Stimulated activated CD8-positive, alpha-beta memory T cell treated with anti-CD3 and anti-CD28 coated beads, Interleukin-7, amount 100 ng/mL, for 48 hours (primary cell): ENCODE results near the gene DCLRE1B.

ENCODE experiments used
- DNase-seq, 2 donors: peaks; one replicate each; pipeline ENCODE4 v3.0.0-alpha.2; 2020; ENCODE audit warnings: low read depth in 1 of 2; ENCODE audit errors: extremely low read depth in 1 of 2

The DCLRE1B gene

DNA sequence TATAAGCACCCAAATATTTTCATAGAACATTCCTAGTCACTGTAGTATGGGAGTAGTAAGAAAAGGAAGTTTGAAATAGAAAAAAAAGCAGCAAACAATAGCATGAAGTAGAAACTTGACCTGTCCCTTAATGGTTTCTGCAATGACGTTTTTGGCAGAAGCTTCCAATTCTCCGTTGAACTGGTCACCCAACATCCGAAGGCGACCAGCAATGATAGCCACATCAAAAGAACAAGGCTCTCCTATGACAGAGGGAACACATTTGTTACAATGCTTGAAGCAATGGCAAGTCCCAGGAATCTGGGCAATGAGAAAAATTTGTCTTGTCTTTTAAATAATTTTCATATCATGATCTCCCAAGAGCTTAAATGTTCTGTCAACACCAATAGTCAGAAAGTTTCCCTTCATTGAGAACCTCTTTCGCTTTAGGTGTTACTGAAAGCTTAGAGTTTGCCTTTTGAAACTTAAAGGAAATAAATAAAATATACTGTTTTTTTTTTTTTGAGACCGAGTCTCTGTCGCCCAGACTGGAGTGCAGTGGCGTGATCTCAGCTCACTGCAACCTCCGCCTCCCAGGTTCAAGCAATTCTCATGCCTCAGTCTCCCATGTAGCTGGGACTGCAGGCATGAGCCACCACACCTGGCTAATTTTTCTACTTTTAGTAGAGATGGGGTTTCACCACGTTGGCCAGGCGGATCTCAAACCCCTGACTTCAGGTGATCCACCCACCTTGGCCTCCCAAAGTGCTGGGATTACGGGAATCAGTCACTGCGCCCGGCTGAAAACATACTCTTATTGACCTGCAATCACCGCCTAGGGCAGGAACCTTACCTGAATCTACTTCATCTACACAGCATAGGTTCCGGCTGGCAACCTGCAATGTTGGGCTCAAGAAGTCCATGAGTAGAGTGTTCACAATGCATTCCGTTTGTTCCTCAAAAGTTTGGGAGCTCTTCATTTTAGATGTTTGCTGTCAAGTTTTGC lies 18.4 kb upstream of the DCLRE1B start:
- no peak for DNase-seq

- no peak for DNase-seq
These were observed 17.5 kb upstream of the DCLRE1B start, which contains the start of gene BCL2L15 for GRCh38 chr1:113887402-113888175. BCL2L15 (minus strand) TSS chr1:113887581; CDS start chr1:113887375, 206 bp downstream.

GRCh38 chr1:113890816-113891215 lies 14.3 kb upstream of the DCLRE1B start:
- DNase-seq, result no peak

DNA sequence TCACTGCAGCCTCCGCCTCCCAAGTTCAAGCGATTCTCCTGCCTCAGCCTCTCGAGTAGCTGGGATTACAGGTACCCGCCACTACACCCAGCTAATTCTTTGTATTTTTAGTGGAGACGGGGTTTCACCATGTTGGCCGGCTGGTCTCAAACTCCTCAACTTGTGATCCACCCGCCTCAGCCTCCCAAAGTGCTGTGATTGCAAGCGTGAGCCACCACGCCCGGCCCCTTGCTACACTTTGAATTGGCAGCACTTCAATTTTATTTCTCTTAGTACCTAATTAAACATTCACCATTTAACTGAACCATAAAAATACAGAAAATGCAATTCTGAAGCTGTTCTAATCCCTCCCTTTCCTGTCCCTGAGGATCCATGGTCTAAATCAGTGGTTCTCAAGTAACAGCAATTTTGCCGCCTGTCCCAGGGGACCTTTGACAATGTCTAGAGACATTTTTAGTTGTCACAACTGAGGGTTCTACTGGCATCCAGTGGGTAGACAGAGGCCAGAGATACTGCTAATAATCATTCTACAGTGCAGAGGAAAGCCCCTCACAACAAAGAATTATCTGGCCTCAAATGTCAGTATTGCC lies 13.4 kb upstream of the DCLRE1B start:
- DNase-seq, result no peak

- DNase-seq, result no peak
These were observed 11.9 kb upstream of the DCLRE1B start for GRCh38 chr1:113893267-113893666.

DNA sequence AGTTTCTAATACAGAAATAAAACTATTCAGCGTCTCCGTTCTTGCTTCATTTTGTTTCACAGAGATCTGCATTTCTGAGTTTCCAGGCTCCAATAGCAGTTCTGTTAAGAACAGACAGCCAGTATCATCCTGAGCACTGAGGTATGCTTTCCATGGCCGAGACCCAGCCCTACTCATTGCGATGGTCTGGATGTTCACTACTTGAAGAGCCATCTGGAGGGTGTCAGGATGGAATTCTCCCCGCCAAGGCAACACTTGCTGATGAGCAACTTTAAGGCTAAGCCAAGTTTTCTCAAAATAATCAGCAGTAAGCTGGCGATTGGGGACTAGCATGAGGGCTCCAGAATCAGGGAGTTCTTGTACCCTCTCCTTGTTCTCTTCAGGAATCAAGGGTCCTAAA lies 10.0 kb upstream of the DCLRE1B start:
- DNase-seq, result no peak

- DNase-seq, result no peak
These were observed 9.2 kb upstream of the DCLRE1B start for GRCh38 chr1:113895961-113896360.

DNA sequence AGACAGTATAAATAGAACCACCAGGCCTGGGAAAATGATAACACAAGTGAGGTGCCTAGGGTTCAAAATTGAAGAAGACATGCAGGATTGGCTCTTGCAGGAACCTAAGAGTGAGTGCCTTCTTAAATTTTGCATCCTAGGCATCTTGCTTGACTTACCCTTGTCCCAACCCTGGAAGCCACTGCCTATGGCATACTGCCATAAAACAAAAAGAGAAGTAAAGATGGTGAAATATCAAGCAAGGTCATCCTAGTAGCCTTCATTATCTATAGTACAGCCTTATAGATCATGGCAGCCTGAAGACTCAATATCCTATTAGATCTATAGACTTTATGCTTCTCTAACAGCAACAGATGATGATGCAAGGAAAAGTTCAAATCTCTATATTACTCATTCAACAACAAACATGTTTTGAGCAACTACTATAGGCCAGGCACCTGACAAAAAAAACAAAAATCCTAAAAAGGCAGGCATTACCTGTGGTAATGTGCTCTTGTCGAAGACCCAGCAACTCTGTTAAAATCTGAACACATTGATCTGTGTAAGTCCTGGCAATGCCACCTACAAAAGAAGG lies 6.8 kb upstream of the DCLRE1B start:
- no peak for DNase-seq

DNA sequence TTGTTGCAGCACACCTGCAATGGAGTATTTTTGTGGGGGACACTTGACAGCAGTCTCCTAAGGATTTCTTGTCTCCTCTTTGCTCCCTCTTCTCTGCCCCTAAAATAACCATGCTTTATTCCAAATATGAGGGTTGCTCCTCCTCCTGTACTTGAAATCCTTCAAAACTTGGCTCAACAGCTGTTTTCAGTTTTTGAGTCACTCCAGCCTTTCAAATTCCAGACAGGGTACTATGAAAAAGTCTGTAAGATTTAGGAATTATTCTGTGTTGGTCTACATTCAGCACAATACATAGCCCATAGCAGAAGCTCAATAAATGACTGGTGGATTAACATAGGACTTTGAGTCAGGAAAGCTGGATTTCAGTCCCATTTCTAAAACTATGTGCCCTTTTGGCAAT lies 6.0 kb upstream of the DCLRE1B start:
- DNase-seq, result no peak

DNA sequence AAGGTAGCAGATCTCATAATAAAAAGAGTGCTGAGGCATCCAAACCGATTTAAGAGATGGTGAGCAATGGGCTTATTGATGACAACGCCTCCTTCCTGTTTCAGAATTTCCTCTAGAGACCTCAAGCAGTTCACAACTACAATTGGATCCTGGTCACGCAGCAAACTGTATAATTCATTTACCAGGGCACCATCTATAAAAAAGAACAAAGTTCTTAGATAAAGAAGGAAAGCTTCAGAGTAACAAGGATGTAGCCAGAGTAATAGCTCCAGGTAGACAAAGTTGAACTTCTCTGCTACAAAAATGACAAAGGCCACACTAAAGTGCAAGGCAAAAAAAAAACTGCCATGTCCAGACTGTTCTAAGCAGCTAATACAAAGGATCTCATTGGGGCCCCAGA lies 3.9 kb upstream of the DCLRE1B start:
- DNase-seq, result no peak

DNA sequence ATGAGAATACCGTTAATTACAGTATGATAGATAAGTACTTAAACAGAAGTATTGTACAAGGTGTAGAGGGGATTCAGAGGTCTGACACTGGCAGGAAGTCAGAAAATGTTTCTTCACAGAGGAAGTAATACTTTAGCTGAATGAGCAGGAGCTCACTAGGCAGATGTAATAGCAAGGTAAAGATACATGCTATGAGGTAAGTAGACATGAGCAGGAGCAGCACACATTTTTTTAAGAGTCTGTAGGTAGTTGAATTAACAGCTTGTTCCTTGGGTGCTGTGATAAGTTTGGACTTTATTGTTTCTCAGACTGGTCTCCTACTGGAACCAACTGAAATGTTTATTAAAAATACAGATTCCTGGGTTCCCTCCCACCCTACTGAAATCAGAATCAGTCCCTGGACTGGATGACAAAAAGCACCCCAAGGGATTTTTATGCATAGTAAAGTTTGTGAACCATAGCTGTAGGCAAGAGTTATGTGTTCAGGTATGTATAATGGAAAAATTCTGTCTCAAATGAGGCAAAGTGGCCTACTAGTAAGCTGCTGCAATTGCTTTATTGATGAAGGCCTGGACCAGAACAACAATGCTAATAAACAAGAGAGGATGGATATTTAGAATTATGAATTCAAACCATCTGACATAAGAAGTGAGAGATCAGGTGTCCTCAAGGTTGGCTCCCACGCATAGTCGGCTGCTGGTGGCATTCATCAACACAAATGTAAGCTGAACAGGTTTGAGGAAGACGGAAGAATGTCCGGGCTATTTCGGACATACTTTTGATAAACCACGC lies 1.4 kb upstream of the DCLRE1B start:
- no peak for DNase-seq

GRCh38 chr1:113904293-113904673 lies 843 bp upstream of the DCLRE1B start:
- no peak for DNase-seq

DNA sequence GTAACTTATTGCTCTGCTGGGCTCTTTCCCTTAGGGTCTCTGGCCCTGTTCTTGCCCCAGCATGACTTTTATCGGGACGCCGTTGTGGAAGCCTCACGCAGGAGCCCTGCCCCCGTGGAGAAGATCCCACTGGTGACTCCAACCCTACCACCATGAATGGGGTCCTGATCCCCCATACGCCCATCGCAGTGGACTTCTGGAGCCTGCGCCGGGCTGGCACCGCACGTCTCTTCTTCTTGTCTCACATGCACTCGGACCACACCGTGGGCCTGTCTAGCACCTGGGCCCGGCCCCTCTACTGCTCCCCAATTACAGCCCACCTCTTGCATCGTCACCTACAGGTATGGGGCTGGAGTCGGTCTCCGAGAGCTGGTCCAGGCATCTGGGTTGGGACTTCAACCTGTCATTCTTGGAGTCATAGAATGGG lies 322 bp downstream of the DCLRE1B start:
- peak in 1 of 2 donors; percentile 9 for DNase-seq

- no peak for DNase-seq
These were observed 7.6 kb downstream of the DCLRE1B start for GRCh38 chr1:113912594-113913311.

DNA sequence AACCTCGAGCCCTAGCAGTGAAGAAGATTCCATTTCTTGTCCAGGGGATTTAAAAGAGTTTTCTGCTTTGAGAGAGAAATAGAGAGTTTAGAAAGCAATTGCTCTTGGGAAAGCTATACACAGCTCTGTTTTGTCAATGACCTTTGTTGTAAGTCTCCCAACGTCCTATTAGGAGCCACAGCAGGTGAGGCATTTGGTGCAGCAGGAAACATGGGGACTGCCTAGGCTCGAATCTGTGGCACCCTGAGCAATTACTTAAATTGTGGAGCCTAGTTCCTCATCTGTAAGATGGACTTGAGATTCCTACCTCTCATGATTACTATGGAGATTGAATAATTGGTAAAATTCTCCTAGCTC lies 8.2 kb downstream of the DCLRE1B start:
- no peak for DNase-seq

GRCh38 chr1:113913887-113914664 lies 8.9 kb downstream of the DCLRE1B start:
- no peak for DNase-seq

DNA sequence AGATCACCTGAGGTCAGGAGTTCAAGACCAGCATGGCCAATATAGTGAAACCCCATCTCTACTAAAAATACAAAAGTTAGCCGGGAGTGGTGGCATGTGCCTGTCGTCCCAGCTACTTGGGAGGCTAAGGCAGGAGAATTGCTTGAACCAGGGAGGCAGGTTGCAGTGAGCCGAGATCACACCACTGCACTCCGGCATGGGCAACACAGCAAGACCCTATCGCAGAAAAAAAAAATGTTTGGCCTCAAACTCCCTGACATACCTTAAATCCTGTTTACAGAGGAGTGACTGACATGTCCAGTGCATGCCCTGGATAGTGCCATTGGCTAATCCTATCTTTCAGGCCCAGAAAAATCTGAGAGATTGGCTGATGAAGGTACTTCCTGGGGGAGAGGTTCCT lies 11.8 kb downstream of the DCLRE1B start:
- DNase-seq, result no peak

DNA sequence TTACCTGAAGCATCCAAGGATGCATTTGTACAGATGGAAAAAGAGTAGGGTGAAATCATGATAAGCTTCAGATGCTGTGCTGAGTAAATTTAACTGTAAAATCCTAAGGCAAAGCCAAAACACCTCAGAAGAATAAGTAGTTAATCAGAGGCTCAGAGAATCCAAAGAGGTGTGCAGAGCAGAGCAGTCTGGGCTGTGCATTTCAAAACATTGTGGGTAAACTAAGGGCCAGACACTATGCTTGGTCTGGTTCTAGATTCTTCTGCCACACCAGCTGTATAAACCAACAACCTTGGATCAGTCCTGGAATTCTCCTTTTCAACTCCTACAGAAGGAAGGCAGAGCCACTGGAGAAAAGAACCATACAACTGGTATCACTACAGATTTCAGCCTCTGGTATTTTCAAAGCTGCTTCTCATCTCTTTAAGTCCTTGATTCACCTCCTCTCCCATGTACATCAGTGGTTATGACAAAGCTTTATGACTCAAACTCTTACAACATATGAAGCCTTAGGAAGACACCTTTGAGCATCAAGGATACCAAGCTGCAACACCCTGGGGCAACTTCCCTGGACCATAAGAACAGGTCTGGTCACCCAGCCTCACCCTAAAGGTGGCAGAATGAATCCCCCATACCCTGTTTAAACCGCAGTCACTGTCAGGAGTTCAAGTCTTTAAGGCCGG lies 12.4 kb downstream of the DCLRE1B start:
- no peak for DNase-seq
